ENCODE measurements around the gene GNAL. TPM values are rescaled to one million over a fixed set of nuclear protein-coding genes. Genes with fewer than 3 reads are reported as not detected.

Gene GNAL
- total RNA-seq, 2 donors from 2014 or later, result 2.7 to 4.4 TPM

GRCh38 chr18:11775436-11776174 is 86.5 kb downstream of the GNAL start:
- no peaks in the 10 kb centered on the region for H3K36me3 ChIP-seq
- no peak overlapping the region for H3K27ac ChIP-seq
- no peak for DNase-seq (ENCODE audit: low spot score)
- no peaks in the 10 kb centered on the region for H3K4me1 ChIP-seq
- H3K27me3 ChIP-seq, result no peaks in the 10 kb centered on the region
- no peaks in the 10 kb centered on the region for H3K9me3 ChIP-seq
- no peak for TF ChIP-seq CTCF (IDR thresholded peaks at IDR 0.05)
- no peak overlapping the region for H3K4me3 ChIP-seq

GRCh38 chr18:11780042-11780441 is 91.0 kb downstream of the GNAL start:
- H3K27ac ChIP-seq, result no peak overlapping the region
- no peak for DNase-seq (ENCODE audit: low spot score)
- no peaks in the 10 kb centered on the region for H3K27me3 ChIP-seq
- no peaks in the 10 kb centered on the region for H3K9me3 ChIP-seq
- H3K4me1 ChIP-seq, result no peaks in the 10 kb centered on the region
- TF ChIP-seq CTCF (IDR thresholded peaks at IDR 0.05), result no peak
- no peaks in the 10 kb centered on the region for H3K36me3 ChIP-seq
- no peak overlapping the region for H3K4me3 ChIP-seq

- H3K4me1 ChIP-seq, result no peaks in the 10 kb centered on the region
- no peak for TF ChIP-seq CTCF (IDR thresholded peaks at IDR 0.05)
- H3K27me3 ChIP-seq, result no peaks in the 10 kb centered on the region
- no peak for DNase-seq (ENCODE audit: low spot score)
- H3K9me3 ChIP-seq, result no peaks in the 10 kb centered on the region
- H3K4me3 ChIP-seq, result no peak overlapping the region
- H3K27ac ChIP-seq, result no peak overlapping the region
- H3K36me3 ChIP-seq, result no peaks in the 10 kb centered on the region
These were observed 94.8 kb downstream of the GNAL start for GRCh38 chr18:11783716-11784331.

- TF ChIP-seq CTCF (IDR thresholded peaks at IDR 0.05), result no peak
- H3K36me3 ChIP-seq, result no peaks in the 10 kb centered on the region
- no peak overlapping the region for H3K27ac ChIP-seq
- H3K4me1 ChIP-seq, result no peaks in the 10 kb centered on the region
- DNase-seq (ENCODE audit: low spot score), result no peak
- no peaks in the 10 kb centered on the region for H3K9me3 ChIP-seq
- no peaks in the 10 kb centered on the region for H3K27me3 ChIP-seq
- no peak overlapping the region for H3K4me3 ChIP-seq
These were observed 95.7 kb downstream of the GNAL start for GRCh38 chr18:11784674-11785304.

GRCh38 chr18:11785444-11786055 is 96.5 kb downstream of the GNAL start:
- no peak overlapping the region for H3K27ac ChIP-seq
- H3K4me1 ChIP-seq, result no peaks in the 10 kb centered on the region
- DNase-seq (ENCODE audit: low spot score), result no peak
- H3K36me3 ChIP-seq, result no peaks in the 10 kb centered on the region
- no peaks in the 10 kb centered on the region for H3K27me3 ChIP-seq
- no peaks in the 10 kb centered on the region for H3K9me3 ChIP-seq
- H3K4me3 ChIP-seq, result no peak overlapping the region
- TF ChIP-seq CTCF (IDR thresholded peaks at IDR 0.05), result no peak

Measured in right atrium auricular region (tissue), 2 donors.